MM.1S (cell line): Measurements from ENCODE around the gene DSCAML1.

ENCODE experiments used
- DNase-seq: peaks from one replicate; pipeline ENCODE4 v3.0.0-alpha.2; 2015
- H2AFZ ChIP-seq: fragments of 300-600 bp; sonication (generic); 2 replicates; pipeline ENCODE4 v1.6.0; 2016; ENCODE audit warnings: antibody characterized with exemption, low read length
- H3F3A ChIP-seq: fragments of 300-600 bp; sonication (generic); 2 replicates; pipeline ENCODE4 v1.6.1; 2016; ENCODE audit warnings: mild to moderate bottlenecking, antibody characterized with exemption, low read length, moderate library complexity, mixed read lengths; ENCODE audit not compliant: insufficient read depth
- H3K27ac ChIP-seq: fragments of 300-600 bp; sonication (generic); 2 replicates; pipeline ENCODE4 v1.5.1; 2016; ENCODE audit warnings: mild to moderate bottlenecking, low read length
- H3K27me3 ChIP-seq: fragments of 300-600 bp; sonication (generic); replicated peaks from 2 replicates; pipeline ENCODE4 v1.6.0; 2016; ENCODE audit warnings: low read length; ENCODE audit not compliant: insufficient read depth
- H3K36me3 ChIP-seq: fragments of 300-600 bp; sonication (generic); replicated peaks from 2 replicates; pipeline ENCODE4 v1.6.1; 2016; ENCODE audit warnings: mild to moderate bottlenecking, low read length, mixed read lengths; ENCODE audit not compliant: insufficient read depth
- H3K4me1 ChIP-seq: fragments of 300-600 bp; sonication (generic); 2 replicates; pipeline ENCODE4 v1.6.1; 2016; ENCODE audit warnings: low read length, mixed read lengths
- H3K4me2 ChIP-seq: fragments of 300-600 bp; sonication (generic); 2 replicates; pipeline ENCODE4 v1.6.0; 2016; ENCODE audit warnings: low read depth, low read length
- H3K4me3 ChIP-seq: fragments of 300-600 bp; sonication (generic); 2 replicates; pipeline ENCODE4 v1.5.1; 2016; ENCODE audit warnings: low read length, mixed read lengths
- H3K79me2 ChIP-seq: fragments of 300-600 bp; sonication (generic); 2 replicates; pipeline ENCODE4 v1.6.1; 2016; ENCODE audit warnings: mixed run types, low read length, mixed read lengths
- H3K9ac ChIP-seq: fragments of 300-600 bp; sonication (generic); 2 replicates; pipeline ENCODE4 v1.6.1; 2016; ENCODE audit warnings: low read length, mixed read lengths
- H3K9me2 ChIP-seq: fragments of 300-600 bp; sonication (generic); replicated peaks from 2 replicates; pipeline ENCODE4 v1.6.1; 2016; ENCODE audit warnings: mild to moderate bottlenecking, low read length, mixed read lengths; ENCODE audit not compliant: insufficient read depth
- H3K9me3 ChIP-seq: fragments of 300-600 bp; sonication (generic); replicated peaks from 2 replicates; pipeline ENCODE4 v1.6.1; 2016; ENCODE audit warnings: mild to moderate bottlenecking, low read length, mixed read lengths; ENCODE audit not compliant: insufficient read depth
- H4K20me1 ChIP-seq: fragments of 300-600 bp; sonication (generic); 2 replicates; pipeline ENCODE4 v1.6.1; 2016; ENCODE audit warnings: mild to moderate bottlenecking, low read length, moderate library complexity, mixed read lengths; ENCODE audit not compliant: insufficient read depth
- EZH2 ChIP-seq: fragments of 300-600 bp; sonication (generic); optimal IDR thresholded peaks from 2 replicates; pipeline ENCODE3; 2017; ENCODE audit warnings: low read depth, mild to moderate bottlenecking, antibody characterized with exemption, low read length, mixed read lengths
- EZH2phosphoT487 ChIP-seq: fragments of 300-600 bp; sonication (generic); IDR thresholded peaks from 2 replicates; pipeline ENCODE4 v1.6.1; 2018; ENCODE audit warnings: antibody characterized with exemption, low read length
- TF ChIP-seq, protein P1 (sequence below): fragments of 300-600 bp; sonication (generic); IDR thresholded peaks from 2 replicates; pipeline ENCODE4 v1.5.1; 2016; ENCODE audit warnings: antibody characterized with exemption, low read length, mixed read lengths

DSCAML1 gene

DNA sequence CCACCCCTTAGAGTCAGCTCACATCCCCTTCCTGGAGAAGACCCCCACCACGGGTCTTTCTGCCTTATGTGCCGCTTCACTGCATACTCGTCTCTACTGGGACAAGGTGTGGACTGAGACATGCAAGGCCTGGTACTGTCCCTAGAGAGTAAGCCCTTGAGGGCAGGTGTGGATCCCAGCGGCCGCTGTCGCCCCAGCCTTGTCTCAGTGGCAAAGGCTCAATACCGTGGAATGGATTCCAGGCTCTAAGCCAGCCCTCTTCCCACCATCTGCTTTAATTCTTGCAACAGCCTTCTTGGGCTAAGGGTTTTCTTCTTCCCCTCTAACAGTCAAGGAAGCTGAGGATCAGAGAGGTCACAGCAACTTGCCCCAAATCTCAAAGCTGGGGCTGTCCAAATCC, 249.1 kb downstream of the DSCAML1 start:
- H3K9me2 ChIP-seq, result no peaks in the 10 kb centered on the region
- no peaks in the 10 kb centered on the region for H3K36me3 ChIP-seq
- no peak overlapping the region for H3K4me2 ChIP-seq
- no peak overlapping the region for H3K27ac ChIP-seq
- H2AFZ ChIP-seq, result no peak overlapping the region
- H3K4me3 ChIP-seq, result no peak overlapping the region
- no peak for DNase-seq
- H3K79me2 ChIP-seq, result no peaks in the 10 kb centered on the region
- H3K9me3 ChIP-seq, result no peaks in the 10 kb centered on the region
- H3K27me3 ChIP-seq, result peaks cover 91% of the 10 kb centered on the region
- no peaks in the 10 kb centered on the region for H3F3A ChIP-seq
- TF ChIP-seq EZH2 (no peak), EZH2phosphoT487 (no peak)
- TF ChIP-seq, protein P1, sequence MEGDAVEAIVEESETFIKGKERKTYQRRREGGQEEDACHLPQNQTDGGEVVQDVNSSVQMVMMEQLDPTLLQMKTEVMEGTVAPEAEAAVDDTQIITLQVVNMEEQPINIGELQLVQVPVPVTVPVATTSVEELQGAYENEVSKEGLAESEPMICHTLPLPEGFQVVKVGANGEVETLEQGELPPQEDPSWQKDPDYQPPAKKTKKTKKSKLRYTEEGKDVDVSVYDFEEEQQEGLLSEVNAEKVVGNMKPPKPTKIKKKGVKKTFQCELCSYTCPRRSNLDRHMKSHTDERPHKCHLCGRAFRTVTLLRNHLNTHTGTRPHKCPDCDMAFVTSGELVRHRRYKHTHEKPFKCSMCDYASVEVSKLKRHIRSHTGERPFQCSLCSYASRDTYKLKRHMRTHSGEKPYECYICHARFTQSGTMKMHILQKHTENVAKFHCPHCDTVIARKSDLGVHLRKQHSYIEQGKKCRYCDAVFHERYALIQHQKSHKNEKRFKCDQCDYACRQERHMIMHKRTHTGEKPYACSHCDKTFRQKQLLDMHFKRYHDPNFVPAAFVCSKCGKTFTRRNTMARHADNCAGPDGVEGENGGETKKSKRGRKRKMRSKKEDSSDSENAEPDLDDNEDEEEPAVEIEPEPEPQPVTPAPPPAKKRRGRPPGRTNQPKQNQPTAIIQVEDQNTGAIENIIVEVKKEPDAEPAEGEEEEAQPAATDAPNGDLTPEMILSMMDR, result no peak
- no peak overlapping the region for H3K9ac ChIP-seq
- H4K20me1 ChIP-seq, result no peaks in the 10 kb centered on the region
- no peaks in the 10 kb centered on the region for H3K4me1 ChIP-seq

DNA sequence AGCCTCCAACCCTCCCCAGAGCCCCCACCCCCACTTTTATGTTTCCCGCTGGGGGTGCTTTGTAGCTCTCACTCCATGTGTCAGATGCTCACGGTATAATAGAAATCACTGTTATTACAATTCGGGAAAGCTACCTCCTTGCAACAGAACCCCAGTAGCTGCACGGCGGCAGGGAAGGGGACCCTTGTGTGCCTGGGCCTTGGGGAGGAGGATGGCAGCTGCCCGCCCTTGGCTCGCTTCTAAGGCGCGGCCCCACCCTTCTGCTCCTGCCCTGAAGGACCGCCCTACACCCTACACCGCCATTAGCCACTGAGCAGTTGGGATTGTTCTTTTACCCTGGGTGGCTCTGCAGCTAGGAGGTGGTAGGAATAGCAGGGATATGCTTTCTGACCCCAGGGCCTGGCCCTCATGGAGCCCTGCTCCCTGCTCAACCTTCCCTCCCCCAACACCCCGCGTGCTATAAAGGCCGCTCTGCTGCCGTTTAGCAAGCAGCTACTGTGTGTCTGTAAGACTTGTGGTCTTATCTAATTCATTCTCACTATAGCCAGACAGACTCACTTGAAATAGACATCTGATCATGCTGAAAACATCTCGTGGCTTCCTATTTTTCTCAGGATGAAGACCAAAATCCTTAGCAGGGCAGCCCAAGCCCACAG, 249.7 kb downstream of the DSCAML1 start:
- Histone ChIP-seq H3K9me2 (no peaks in the 10 kb centered on the region), H3K79me2 (no peaks in the 10 kb centered on the region), H4K20me1 (no peaks in the 10 kb centered on the region), H3K36me3 (no peaks in the 10 kb centered on the region), H3K4me1 (no peaks in the 10 kb centered on the region), H3F3A (no peaks in the 10 kb centered on the region), H3K27ac (no peak overlapping the region), H2AFZ (no peak overlapping the region), H3K9me3 (no peaks in the 10 kb centered on the region), H3K4me3 (no peak overlapping the region), H3K4me2 (no peak overlapping the region), H3K9ac (no peak overlapping the region), H3K27me3 (peaks cover 91% of the 10 kb centered on the region)
- TF ChIP-seq EZH2, result no peak
- TF ChIP-seq EZH2phosphoT487, result no peak
- TF ChIP-seq, protein P1, result no peak
- no peak for DNase-seq

DNA sequence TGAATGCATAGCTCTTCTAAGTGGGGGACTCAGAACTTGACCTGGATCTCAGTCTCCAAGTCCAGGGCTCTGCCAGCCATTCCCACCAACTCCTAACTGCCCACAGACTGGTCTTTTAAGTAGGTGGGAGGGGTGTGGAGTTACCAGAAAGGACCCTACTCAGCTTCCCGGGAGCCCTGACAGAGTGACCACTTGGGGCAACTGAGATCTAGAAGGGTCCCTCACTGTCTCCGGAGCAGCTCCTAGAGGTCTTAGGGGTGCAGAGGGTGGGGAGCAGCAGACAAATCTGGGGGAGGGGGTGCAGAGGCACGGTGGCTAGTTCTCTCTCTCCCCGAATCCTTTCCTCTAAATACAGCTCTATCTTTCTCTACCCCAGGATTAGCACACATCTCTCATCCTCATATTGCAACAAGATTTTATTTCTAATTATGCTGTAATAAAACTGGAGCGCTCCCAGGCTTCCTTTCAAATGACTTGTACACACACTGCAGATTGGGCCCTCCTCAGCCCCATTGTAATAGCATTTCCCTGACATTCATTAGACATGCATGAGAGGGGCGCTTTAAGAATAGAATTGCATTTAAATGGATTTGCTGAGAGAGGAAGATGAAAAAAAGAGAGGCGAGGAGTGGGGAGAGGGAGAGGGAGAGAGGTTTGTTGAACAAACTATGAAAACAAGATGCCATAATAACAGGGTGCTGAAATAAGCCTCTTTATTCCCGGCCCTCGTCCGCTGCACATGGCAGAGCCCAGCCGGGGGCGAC, 250.4 kb downstream of the DSCAML1 start:
- H3K9ac ChIP-seq, result no peak overlapping the region
- H3K4me3 ChIP-seq, result no peak overlapping the region
- H3K9me3 ChIP-seq, result no peaks in the 10 kb centered on the region
- no peak overlapping the region for H2AFZ ChIP-seq
- no peaks in the 10 kb centered on the region for H4K20me1 ChIP-seq
- no peaks in the 10 kb centered on the region for H3K79me2 ChIP-seq
- no peaks in the 10 kb centered on the region for H3K36me3 ChIP-seq
- DNase-seq, result no peak
- TF ChIP-seq EZH2phosphoT487 (no peak), EZH2 (no peak)
- TF ChIP-seq, protein P1, result no peak
- H3K27me3 ChIP-seq, result peaks cover 86% of the 10 kb centered on the region
- H3K27ac ChIP-seq, result no peak overlapping the region
- no peaks in the 10 kb centered on the region for H3F3A ChIP-seq
- no peak overlapping the region for H3K4me2 ChIP-seq
- H3K4me1 ChIP-seq, result no peaks in the 10 kb centered on the region
- H3K9me2 ChIP-seq, result no peaks in the 10 kb centered on the region
